Sciatic nerve (tissue), 2 donors: ENCODE results near the gene VPS41. TPM values are rescaled to one million over a fixed set of nuclear protein-coding genes. Genes with fewer than 3 reads are reported as not detected.

Experiments
- ATAC-seq: fragments of 200-7000 bp; cut with Tn5 transposase; one replicate; pipeline ENCODE4 v1.9.1; 2020; ENCODE audit warnings: mild to moderate bottlenecking, moderate library complexity
- DNase-seq: peaks from one replicate; pipeline ENCODE4 v3.0.0-alpha.2; 2020; ENCODE audit warnings: low spot score
- intact Hi-C: fragments of 100-400 bp; cut with DNase I; formaldehyde crosslinking; loops from one replicate; pipeline ENCODE4 v1.14.2; 2022
- total RNA-seq: library from RNA; stranded (reverse); fragmentation: NEBNext Ultra II Directional; extraction: Animal tissue kit (Norgen Biotek cat#: 25700); gene quantifications from one replicate; pipeline ENCODE4 v1.2.1, GENCODE V29; 2021
- donor health status: DM: no; HTN: no; CAD: no.
- donor health status: DM: no; HTN: no; CAD: no.

The VPS41 gene
- total RNA-seq, 1 donor from 2014 or later: 91.5 TPM

GRCh38 chr7:38909870-38910269 lies 879 bp upstream of the VPS41 start:
- no peak for DNase-seq
- ATAC-seq: no peak
- intact Hi-C loops: no loop called here

GRCh38 chr7:38907766-38908165 lies 1.2 kb downstream of the VPS41 start:
- ATAC-seq: no peak
- intact Hi-C loops: no loop called here
- DNase-seq: no peak

- no peak for ATAC-seq
- DNase-seq: no peak
- intact Hi-C loops: no loop called here
These were observed 1.9 kb downstream of the VPS41 start for GRCh38 chr7:38907066-38907465.

- intact Hi-C loops: no loop called here
- ATAC-seq: no peak
- DNase-seq: no peak
These were observed 3.8 kb downstream of the VPS41 start for GRCh38 chr7:38905056-38905759.

GRCh38 chr7:38903057-38903456 lies 5.9 kb downstream of the VPS41 start:
- ATAC-seq (no peak), DNase-seq (no peak)
- intact Hi-C loops: no loop called here

- intact Hi-C loops: no loop called here
- DNase-seq (no peak), ATAC-seq (no peak)
These were observed 6.5 kb downstream of the VPS41 start for GRCh38 chr7:38902449-38902848.

- no peak for DNase-seq
- intact Hi-C loops: no loop called here
- ATAC-seq: no peak
These were observed 15.9 kb downstream of the VPS41 start for GRCh38 chr7:38893061-38893460.

GRCh38 chr7:38890597-38890996 lies 18.4 kb downstream of the VPS41 start:
- ATAC-seq (no peak), DNase-seq (no peak)
- intact Hi-C loops: no loop called here

- no peak for DNase-seq
- intact Hi-C loops: no loop called here
- no peak for ATAC-seq
These were observed 19.0 kb downstream of the VPS41 start for GRCh38 chr7:38889872-38890432.

GRCh38 chr7:38889079-38889478 lies 19.9 kb downstream of the VPS41 start:
- DNase-seq: no peak
- intact Hi-C loops: no loop called here
- no peak for ATAC-seq

GRCh38 chr7:38886265-38886664 lies 22.7 kb downstream of the VPS41 start:
- ATAC-seq (no peak), DNase-seq (no peak)
- intact Hi-C loops: no loop called here

GRCh38 chr7:38883706-38884105 lies 25.3 kb downstream of the VPS41 start:
- intact Hi-C loops: no loop called here
- DNase-seq (no peak), ATAC-seq (no peak)

- no peak for DNase-seq
These were observed 26.9 kb downstream of the VPS41 start for GRCh38 chr7:38881947-38882684.

GRCh38 chr7:38881015-38881414 lies 28.0 kb downstream of the VPS41 start:
- ATAC-seq (no peak), DNase-seq (no peak)
- intact Hi-C loops: no loop called here

More at GRCh38 chr7:38881947-38882684, 26.9 kb downstream of the VPS41 start:
- intact Hi-C loops: no loop called here
- no peak for ATAC-seq

- intact Hi-C loops: no loop called here
- DNase-seq (no peak), ATAC-seq (no peak)
These were observed 28.5 kb downstream of the VPS41 start for GRCh38 chr7:38880454-38880853.

GRCh38 chr7:38880035-38880434 lies 29.0 kb downstream of the VPS41 start:
- DNase-seq (no peak), ATAC-seq (no peak)
- intact Hi-C loops: no loop called here

GRCh38 chr7:38878694-38879457 lies 30.1 kb downstream of the VPS41 start:
- no peak for ATAC-seq
- no peak for DNase-seq
- intact Hi-C loops: no loop called here

- DNase-seq (no peak), ATAC-seq (no peak)
- intact Hi-C loops: no loop called here
These were observed 35.6 kb downstream of the VPS41 start for GRCh38 chr7:38873433-38873832.

GRCh38 chr7:38872202-38872601 lies 36.8 kb downstream of the VPS41 start:
- ATAC-seq: no peak
- no peak for DNase-seq
- intact Hi-C loops: no loop called here

GRCh38 chr7:38870147-38870546 lies 38.8 kb downstream of the VPS41 start:
- intact Hi-C loops: no loop called here
- DNase-seq (no peak), ATAC-seq (no peak)
